ENCODE results near the gene TLDC2.
A peak's percentile ranks its signal among the peaks of the same experiment; 100 is the strongest.

The TLDC2 gene

DNA sequence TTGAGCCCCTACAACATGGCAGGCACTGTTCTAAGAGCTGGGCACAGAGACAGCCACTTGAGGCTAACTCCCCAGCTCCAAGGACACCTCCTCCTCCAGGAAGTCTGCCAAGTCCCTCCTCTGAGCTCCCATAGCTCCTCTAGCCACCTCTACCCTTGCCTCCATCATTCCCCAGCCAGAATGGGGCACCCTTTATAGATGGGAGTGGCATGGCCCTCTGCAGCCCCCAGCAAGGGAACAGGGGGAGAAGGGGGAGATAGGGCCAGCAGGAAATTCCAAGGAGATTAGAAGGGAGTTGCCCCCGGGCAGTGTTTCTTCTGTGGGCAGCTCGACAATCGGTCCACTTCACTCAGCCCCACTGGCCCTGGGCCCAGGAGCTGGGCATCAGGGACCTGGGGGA is 19.7 kb upstream of the TLDC2 start:
- TF ChIP-seq REST (IDR thresholded peaks at IDR 0.05; ENCODE audit: insufficient replicate concordance, low read depth) (no peak), SPI1 (IDR thresholded peaks at IDR 0.05; ENCODE audit: borderline replicate concordance, low read depth) (no peak), GABPA (IDR thresholded peaks at IDR 0.05; ENCODE audit: low read depth) (no peak), POLR2AphosphoS5 (IDR thresholded peaks at IDR 0.05; ENCODE audit: low read depth) (no peak)
- TF ChIP-seq, protein P1, sequence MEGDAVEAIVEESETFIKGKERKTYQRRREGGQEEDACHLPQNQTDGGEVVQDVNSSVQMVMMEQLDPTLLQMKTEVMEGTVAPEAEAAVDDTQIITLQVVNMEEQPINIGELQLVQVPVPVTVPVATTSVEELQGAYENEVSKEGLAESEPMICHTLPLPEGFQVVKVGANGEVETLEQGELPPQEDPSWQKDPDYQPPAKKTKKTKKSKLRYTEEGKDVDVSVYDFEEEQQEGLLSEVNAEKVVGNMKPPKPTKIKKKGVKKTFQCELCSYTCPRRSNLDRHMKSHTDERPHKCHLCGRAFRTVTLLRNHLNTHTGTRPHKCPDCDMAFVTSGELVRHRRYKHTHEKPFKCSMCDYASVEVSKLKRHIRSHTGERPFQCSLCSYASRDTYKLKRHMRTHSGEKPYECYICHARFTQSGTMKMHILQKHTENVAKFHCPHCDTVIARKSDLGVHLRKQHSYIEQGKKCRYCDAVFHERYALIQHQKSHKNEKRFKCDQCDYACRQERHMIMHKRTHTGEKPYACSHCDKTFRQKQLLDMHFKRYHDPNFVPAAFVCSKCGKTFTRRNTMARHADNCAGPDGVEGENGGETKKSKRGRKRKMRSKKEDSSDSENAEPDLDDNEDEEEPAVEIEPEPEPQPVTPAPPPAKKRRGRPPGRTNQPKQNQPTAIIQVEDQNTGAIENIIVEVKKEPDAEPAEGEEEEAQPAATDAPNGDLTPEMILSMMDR (IDR thresholded peaks at IDR 0.05; ENCODE audit: insufficient read depth, low read length) = no peak
- no peaks in the 10 kb centered on the region for H3K27me3 ChIP-seq (ENCODE audit: insufficient read depth, poor library complexity, severe bottlenecking)
- no peak for DNase-seq (ENCODE audit: low read depth in 1 of 2, low spot score in 1 of 2)
- no peak overlapping the region for H3K4me3 ChIP-seq (replicated peaks; ENCODE audit: insufficient read depth, low read length)
- H3K27ac ChIP-seq (replicated peaks) = 0 out of 2 replicates have a peak overlapping the region, but pooled peaks have one; percentile 24

GRCh38 chr20:36856691-36857635 is 19.0 kb upstream of the TLDC2 start:
- Histone ChIP-seq H3K27me3 (ENCODE audit: insufficient read depth, poor library complexity, severe bottlenecking) (no peaks in the 10 kb centered on the region), H3K27ac (replicated peaks) (0 out of 2 replicates have a peak overlapping the region, but pooled peaks have one; percentile 24), H3K4me3 (replicated peaks; ENCODE audit: insufficient read depth, low read length) (no peak overlapping the region)
- DNase-seq (ENCODE audit: low read depth in 1 of 2, low spot score in 1 of 2) = peak in 1 of 2 experiments; percentile 74
- TF ChIP-seq SPI1 (IDR thresholded peaks at IDR 0.05; ENCODE audit: borderline replicate concordance, low read depth) (peak; percentile 52; the same call in 1 of the 2 replicates), POLR2AphosphoS5 (IDR thresholded peaks at IDR 0.05; ENCODE audit: low read depth) (no peak), GABPA (IDR thresholded peaks at IDR 0.05; ENCODE audit: low read depth) (peak; percentile 23; the same call in 1 of the 2 replicates)
- TF ChIP-seq, protein P1 (IDR thresholded peaks at IDR 0.05; ENCODE audit: insufficient read depth, low read length) = no peak

GRCh38 chr20:36859282-36859555 is 16.7 kb upstream of the TLDC2 start:
- Histone ChIP-seq H3K27ac (replicated peaks) (no peak overlapping the region), H3K4me3 (replicated peaks; ENCODE audit: insufficient read depth, low read length) (no peak overlapping the region), H3K27me3 (ENCODE audit: insufficient read depth, poor library complexity, severe bottlenecking) (no peaks in the 10 kb centered on the region)
- DNase-seq (ENCODE audit: low read depth in 1 of 2, low spot score in 1 of 2) = no peak
- TF ChIP-seq, protein P1 (IDR thresholded peaks at IDR 0.05; ENCODE audit: insufficient read depth, low read length) = no peak
- no peak for TF ChIP-seq GABPA (IDR thresholded peaks at IDR 0.05; ENCODE audit: low read depth)
- no peak for TF ChIP-seq REST (IDR thresholded peaks at IDR 0.05; ENCODE audit: insufficient replicate concordance, low read depth)
- TF ChIP-seq SPI1 (IDR thresholded peaks at IDR 0.05; ENCODE audit: borderline replicate concordance, low read depth) = no peak
- no peak for TF ChIP-seq POLR2AphosphoS5 (IDR thresholded peaks at IDR 0.05; ENCODE audit: low read depth)
